H1 (cell line): Measurements from ENCODE around the gene ZNF221. TPM values are rescaled to one million over a fixed set of nuclear protein-coding genes. Genes with fewer than 3 reads are reported as not detected.

ENCODE experiments used
- ATF3 ChIP-seq: IDR thresholded peaks from 2 replicates; pipeline ENCODE4 v1.6.1; 2011; ENCODE audit warnings: low read depth, mild to moderate bottlenecking, low read length; ENCODE audit not compliant: insufficient read depth
- CBX5 ChIP-seq: fragments of 300-800, 300-1000 bp; sonication (generic); IDR thresholded peaks from 2 replicates; pipeline ENCODE4 v1.7.1; 2016; ENCODE audit warnings: antibody characterized with exemption, low read length, low read depth
- CHD2 ChIP-seq: IDR thresholded peaks from 2 replicates; pipeline ENCODE4 v1.6.1; 2012; ENCODE audit warnings: low read length, improper control_type of control experiment
- CREB1 ChIP-seq: IDR thresholded peaks from 2 replicates; pipeline ENCODE4 v1.6.1; 2012; ENCODE audit warnings: inconsistent platforms
- GABPA ChIP-seq: IDR thresholded peaks from 2 replicates; pipeline ENCODE4 v1.6.1; 2011; ENCODE audit warnings: mild to moderate bottlenecking, low read length, moderate library complexity, borderline replicate concordance; ENCODE audit not compliant: insufficient read depth
- GTF2F1 ChIP-seq: IDR thresholded peaks from 2 replicates; pipeline ENCODE4 v1.6.1; 2012; ENCODE audit warnings: low read depth, low read length, improper control_type of control experiment, borderline replicate concordance
- JUN ChIP-seq: IDR thresholded peaks from 2 replicates; pipeline ENCODE4 v1.6.1; 2011; ENCODE audit warnings: low read depth, mild to moderate bottlenecking, improper control_type of control experiment, low read length
- JUND ChIP-seq: IDR thresholded peaks from 2 replicates; pipeline ENCODE4 v1.6.1; 2011; ENCODE audit warnings: mild to moderate bottlenecking, improper control_type of control experiment, low read length
- KDM1A ChIP-seq: fragments of 200-600, 300-600 bp; sonication (generic); IDR thresholded peaks from 2 replicates; pipeline ENCODE4 v1.7.1; 2016; ENCODE audit warnings: mild to moderate bottlenecking, low read length, borderline replicate concordance
- NRF1 ChIP-seq: IDR thresholded peaks from 2 replicates; pipeline ENCODE4 v1.6.1; 2011; ENCODE audit warnings: mild to moderate bottlenecking, low read depth, low read length, improper control_type of control experiment
- PHF8 ChIP-seq: fragments of 200-600 bp; sonication (generic); conservative IDR thresholded peaks from 2 replicates; pipeline ENCODE4 v1.7.1; 2012; ENCODE audit warnings: low read depth, mild to moderate bottlenecking, inconsistent platforms, low read length, moderate library complexity
- POLR2AphosphoS5 ChIP-seq: IDR thresholded peaks from 2 replicates; pipeline ENCODE4 v1.6.1; 2011; ENCODE audit warnings: low read depth, low read length
- RBBP5 ChIP-seq: IDR thresholded peaks from 2 replicates; pipeline ENCODE4 v1.7.1; 2012; ENCODE audit warnings: low read depth, mild to moderate bottlenecking, inconsistent platforms, low read length, moderate library complexity, borderline replicate concordance
- RNF2 ChIP-seq: fragments of 200-900, 300-1000 bp; sonication (generic); IDR thresholded peaks from 2 replicates; pipeline ENCODE4 v1.7.1; 2016; ENCODE audit warnings: borderline replicate concordance, low read depth, mild to moderate bottlenecking, antibody characterized with exemption, low read length; ENCODE audit not compliant: poor library complexity, severe bottlenecking; ENCODE audit errors: missing control alignments
- SAP30 ChIP-seq: fragments of 300-600 bp; sonication (generic); IDR thresholded peaks from 2 replicates; pipeline ENCODE4 v1.7.1; 2012; ENCODE audit warnings: low read length, moderate library complexity, mild to moderate bottlenecking, inconsistent platforms; ENCODE audit not compliant: insufficient read depth, insufficient replicate concordance
- SIN3A ChIP-seq, 2 experiments: IDR thresholded peaks in 1 of 2; conservative IDR thresholded peaks in 1 of 2; 2 replicates each; pipeline ENCODE4 v1.6.1; 2011 to 2012; ENCODE audit warnings: low read length in 2 of 2, improper control_type of control experiment in 1 of 2, low read depth in 1 of 2, mild to moderate bottlenecking in 1 of 2
- SIX5 ChIP-seq: IDR thresholded peaks from 2 replicates; pipeline ENCODE4 v1.6.1; 2011; ENCODE audit warnings: mild to moderate bottlenecking, low read depth, low read length
- USF2 ChIP-seq: IDR thresholded peaks from 2 replicates; pipeline ENCODE4 v1.6.1; 2011; ENCODE audit warnings: low read length, improper control_type of control experiment
- ZNF274 ChIP-seq: IDR thresholded peaks from 2 replicates; pipeline ENCODE4 v1.7.0; 2012; ENCODE audit warnings: low read length, borderline replicate concordance; ENCODE audit errors: extremely low read depth
- polyA plus RNA-seq, 7 experiments: library from polyadenylated mRNA; depleted of rRNA in 3 of 7; stranded (reverse) in 5 of 7; unstranded in 2 of 7; fragments of >200 nt in 5 of 7; fragments of 200-250 nt in 2 of 7; gene quantifications; 1 replicate in 5 of 7; 2 replicates in 1 of 7; 4 replicates in 1 of 7; pipeline versions ENCODE4 v1.2.1 to v1.2.3, GENCODE V29; 2011 to 2013; ENCODE audit warnings: missing spikeins in 2 of 7, mixed read lengths in 2 of 7
- total RNA-seq: library from RNA; stranded (reverse); fragmentation: NEBNext Ultra II Directional; extraction: Animal tissue kit (Norgen Biotek cat#: 25700); gene quantifications from 2 replicates; pipeline ENCODE4 v1.2.1, GENCODE V29; 2021
- TF ChIP-seq, protein P1 (sequence below): IDR thresholded peaks from 2 replicates; pipeline ENCODE4 v1.6.1; 2012; ENCODE audit warnings: inconsistent platforms

The ZNF221 gene
- total and polyA plus RNA-seq, 2 of the 8 experiments (the other 6 are each of a cell fraction or from before 2014, with no cell fraction given): 0.50 to 8.4 TPM

DNA sequence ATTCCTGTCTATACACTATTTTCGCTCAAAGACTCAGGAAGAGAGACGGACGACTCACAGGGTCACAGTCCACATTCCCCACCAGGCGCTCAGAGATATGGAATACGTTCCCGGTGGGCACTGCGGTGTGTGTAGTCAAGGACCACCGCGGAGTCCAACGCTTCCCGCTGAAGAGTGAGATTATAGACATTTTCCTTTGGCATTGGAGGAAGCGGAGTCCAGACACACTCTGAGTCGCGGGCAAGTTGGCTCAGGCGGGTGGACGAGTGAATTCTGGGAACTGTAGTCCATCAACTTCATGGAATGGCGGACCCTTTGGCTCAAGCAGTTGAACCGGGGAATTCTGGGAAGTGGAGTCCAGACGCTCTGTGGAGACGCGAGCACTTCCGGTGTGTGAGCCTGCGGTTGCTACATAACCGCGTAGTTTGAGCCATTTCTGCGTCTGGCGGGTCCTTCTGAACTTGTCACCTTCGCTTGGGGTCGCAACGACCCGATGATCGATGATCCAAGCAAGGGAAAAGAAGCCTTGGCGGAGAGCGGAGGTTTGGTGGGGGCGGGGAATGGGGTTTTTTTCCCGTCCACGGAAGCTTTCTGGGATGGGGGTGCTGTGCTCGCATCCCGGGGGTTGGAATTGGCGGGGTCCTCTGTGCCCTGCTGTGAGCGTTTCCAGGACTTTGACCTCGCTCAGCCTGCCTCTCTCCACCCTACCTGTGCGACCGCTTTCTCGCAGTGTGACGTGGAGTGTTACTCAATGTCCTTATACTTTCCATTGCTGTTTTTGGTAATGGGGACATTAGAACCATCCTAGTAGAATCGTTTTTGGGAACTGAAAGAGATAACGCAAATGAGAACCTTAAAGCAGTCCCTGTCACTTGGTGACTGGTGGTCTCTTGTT is 51.8 kb downstream of the ZNF221 start, which contains the start of gene ZNF230 (continued):
- TF ChIP-seq NRF1 (no peak), USF2 (no peak), GTF2F1 (no peak), ZNF274 (no peak), JUND (no peak), SAP30 (no peak), CREB1 (peak; percentile 76), CBX5 (no peak), RBBP5 (peak; percentile 36; the same call in 1 of the 2 replicates), RNF2 (no peak), PHF8 (0 out of 2 replicates have a peak, but pooled peaks have one; percentile 34), GABPA (peak; percentile 85; the same call in 1 of the 2 replicates), JUN (no peak), SIN3A (conservative IDR thresholded peaks at IDR 0.05 in 1 of 2, IDR thresholded peaks at IDR 0.05 in 1 of 2; ENCODE audit: low read depth in 1 of 2, low read length in 2 of 2) (peak in 1 of 2 experiments; percentile 64; a peak in 1 of 4 replicates), ATF3 (no peak), POLR2AphosphoS5 (no peak), CHD2 (no peak), KDM1A (no peak), SIX5 (peak; percentile 95)
- TF ChIP-seq, protein P1, sequence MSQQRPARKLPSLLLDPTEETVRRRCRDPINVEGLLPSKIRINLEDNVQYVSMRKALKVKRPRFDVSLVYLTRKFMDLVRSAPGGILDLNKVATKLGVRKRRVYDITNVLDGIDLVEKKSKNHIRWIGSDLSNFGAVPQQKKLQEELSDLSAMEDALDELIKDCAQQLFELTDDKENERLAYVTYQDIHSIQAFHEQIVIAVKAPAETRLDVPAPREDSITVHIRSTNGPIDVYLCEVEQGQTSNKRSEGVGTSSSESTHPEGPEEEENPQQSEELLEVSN: no peak
